HUES64 (cell line): Measurements from ENCODE around the gene CLINT1. TPM values are rescaled to one million over a fixed set of nuclear protein-coding genes. Genes with fewer than 3 reads are reported as not detected.

Source experiments
- H3K27ac ChIP-seq: 2 replicates; pipeline ENCODE4 v1.7.0; 2013; ENCODE audit warnings: low read depth, low read length, inconsistent platforms
- H3K27me3 ChIP-seq: 2 replicates; pipeline ENCODE4 v1.6.1; 2013; ENCODE audit warnings: mild to moderate bottlenecking, low read length; ENCODE audit not compliant: insufficient read depth
- H3K36me3 ChIP-seq: 2 replicates; pipeline ENCODE4 v1.6.1; 2013; ENCODE audit warnings: mild to moderate bottlenecking, low read length; ENCODE audit not compliant: insufficient read depth
- H3K4me1 ChIP-seq: 2 replicates; pipeline ENCODE4 v1.6.1; 2013; ENCODE audit warnings: mild to moderate bottlenecking, low read length, moderate library complexity; ENCODE audit not compliant: insufficient read depth
- H3K4me3 ChIP-seq: 2 replicates; pipeline ENCODE4 v1.5.1; 2013; ENCODE audit warnings: mild to moderate bottlenecking, low read length, moderate library complexity
- H3K9ac ChIP-seq: 2 replicates; pipeline ENCODE4 v1.6.1; 2013; ENCODE audit warnings: mild to moderate bottlenecking, low read depth, low read length
- H3K9me3 ChIP-seq: 2 replicates; pipeline ENCODE4 v1.6.1; 2013; ENCODE audit warnings: low read depth, low read length; ENCODE audit not compliant: insufficient read depth
- WGBS: fragments of 150-250, 120-280 bp; methylation state at CpG from one replicate; pipeline ENCODE4 v1.1.7; 2013; ENCODE audit warnings: missing lambda C conversion rate; 5-methylcytosine and 5-hydroxymethylcytosine counted together
- polyA plus RNA-seq, 2 experiments: library from polyadenylated mRNA; stranded (reverse); fragments of 50-300 nt; gene quantifications; one replicate each; pipeline ENCODE4 v1.2.3, GENCODE V29; 2013

Gene CLINT1
- polyA plus RNA-seq (2013, experiment 1 of 2): 66.5 TPM
- polyA plus RNA-seq (2013, experiment 2 of 2): 61.8 TPM

- peak within 1 kb of the TSS; percentile 93 for H3K9ac ChIP-seq
- WGBS: under 1% methylated on average over 59 of the region's 59 CpGs
- H3K4me1 ChIP-seq: peaks cover 27% of the 10 kb centered on the region
Observed at GRCh38 chr5:157858527-157859226, at the start of gene CLINT1. Gene CLINT1 (minus strand): TSS chr5:157859145. CDS start chr5:157858970, 175 bp downstream.

DNA sequence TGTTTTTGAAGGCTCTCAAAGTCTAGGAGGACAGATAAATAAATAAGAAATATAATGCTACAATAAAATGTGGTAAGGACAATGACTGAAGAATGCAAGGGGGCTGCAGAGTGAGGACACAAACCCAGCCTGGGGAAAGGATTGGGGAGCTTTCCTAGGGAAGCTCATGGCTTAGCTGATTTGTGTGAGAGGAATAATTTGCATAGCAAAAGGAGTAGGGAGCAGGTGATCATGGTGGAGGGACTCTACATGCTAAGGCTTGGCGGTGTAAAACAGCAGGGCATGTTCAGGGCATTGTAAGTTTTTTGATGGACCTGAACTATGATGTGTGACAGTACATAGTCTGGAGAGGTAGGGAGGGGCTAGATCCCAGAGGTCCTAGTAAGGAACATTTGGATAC is 49.5 kb upstream of the CLINT1 start:
- H3K36me3 ChIP-seq: no peaks in the 10 kb centered on the region
- H3K4me1 ChIP-seq: peaks cover 16% of the 10 kb centered on the region
- H3K4me3 ChIP-seq: no peak overlapping the region
- WGBS: 52% methylated on average over 1 of the region's 1 CpG
- H3K9me3 ChIP-seq: no peaks in the 10 kb centered on the region
- H3K9ac ChIP-seq: no peak overlapping the region
- H3K27me3 ChIP-seq: no peaks in the 10 kb centered on the region
- H3K27ac ChIP-seq: no peak overlapping the region

More at GRCh38 chr5:157858527-157859226, at the start of gene CLINT1:
- H3K4me3 ChIP-seq: peak within 1 kb of the TSS; percentile 97
- peak within 1 kb of the TSS; percentile 79 for H3K27ac ChIP-seq
- no peaks in the 10 kb centered on the region for H3K9me3 ChIP-seq
- H3K27me3 ChIP-seq: no peaks in the 10 kb centered on the region
- H3K36me3 ChIP-seq: peaks cover 8% of the 10 kb centered on the region

DNA sequence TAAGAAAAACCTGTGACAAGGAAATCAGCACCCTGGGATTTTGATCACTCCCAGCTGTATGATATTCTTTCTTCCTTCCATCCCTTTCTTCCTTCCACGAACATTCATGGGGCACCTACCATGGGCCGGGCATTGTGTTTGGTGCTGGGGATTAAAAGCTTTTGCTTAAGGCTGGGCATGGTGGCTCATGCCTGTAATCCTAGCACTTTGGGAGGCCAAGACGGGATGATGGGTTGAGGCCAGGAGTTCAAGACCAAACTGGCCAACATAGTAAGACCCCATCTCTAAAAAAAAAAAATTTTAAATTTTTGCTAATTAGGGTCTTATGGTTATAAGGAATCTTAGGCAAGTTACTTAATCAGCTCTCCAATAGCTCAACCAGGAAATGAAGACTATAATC is 48.5 kb upstream of the CLINT1 start:
- Histone ChIP-seq H3K9me3 (no peaks in the 10 kb centered on the region), H3K27ac (no peak overlapping the region), H3K4me3 (no peak overlapping the region), H3K4me1 (peaks cover 7% of the 10 kb centered on the region), H3K9ac (no peak overlapping the region), H3K27me3 (no peaks in the 10 kb centered on the region), H3K36me3 (no peaks in the 10 kb centered on the region)
- WGBS: 100% methylated on average over 1 of the region's 3 CpGs

DNA sequence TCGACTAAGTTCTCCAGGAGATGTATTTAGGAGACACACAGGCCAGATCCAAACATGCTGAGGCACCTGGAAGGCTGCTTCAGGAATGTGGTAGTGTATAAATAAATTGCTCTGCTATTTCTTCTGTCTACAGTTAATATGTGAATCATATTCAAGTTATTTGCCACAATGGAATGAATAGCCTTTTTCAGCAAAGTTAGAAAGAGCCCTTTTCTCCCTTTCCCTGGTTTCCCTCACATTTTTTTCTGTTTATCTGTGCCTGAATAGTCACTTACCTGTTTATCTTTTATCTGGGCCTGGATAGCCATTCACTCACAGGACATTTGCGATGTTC is 44.1 kb upstream of the CLINT1 start:
- Histone ChIP-seq H3K27ac (no peak overlapping the region), H3K9ac (no peak overlapping the region), H3K4me1 (no peaks in the 10 kb centered on the region; the same call in 1 of the 2 replicates), H3K27me3 (no peaks in the 10 kb centered on the region), H3K4me3 (no peak overlapping the region), H3K9me3 (no peaks in the 10 kb centered on the region), H3K36me3 (no peaks in the 10 kb centered on the region)
- WGBS: 96% methylated on average over 2 of the region's 2 CpGs

- no peak overlapping the region for H3K9ac ChIP-seq
- H3K27me3 ChIP-seq: no peaks in the 10 kb centered on the region
- WGBS: 87% methylated on average over 9 of the region's 9 CpGs
- H3K4me1 ChIP-seq: no peaks in the 10 kb centered on the region; the same call in 1 of the 2 replicates
- H3K9me3 ChIP-seq: no peaks in the 10 kb centered on the region
- no peak overlapping the region for H3K4me3 ChIP-seq
- H3K36me3 ChIP-seq: no peaks in the 10 kb centered on the region
- H3K27ac ChIP-seq: no peak overlapping the region
Observed at GRCh38 chr5:157902449-157903116, 43.6 kb upstream of the CLINT1 start.

GRCh38 chr5:157900644-157901043 is 41.7 kb upstream of the CLINT1 start:
- no peak overlapping the region for H3K27ac ChIP-seq
- 60% methylated on average over 4 of the region's 4 CpGs for WGBS
- H3K4me3 ChIP-seq: no peak overlapping the region
- H3K9ac ChIP-seq: no peak overlapping the region
- no peaks in the 10 kb centered on the region; the same call in 1 of the 2 replicates for H3K4me1 ChIP-seq
- no peaks in the 10 kb centered on the region for H3K9me3 ChIP-seq
- H3K36me3 ChIP-seq: no peaks in the 10 kb centered on the region
- no peaks in the 10 kb centered on the region for H3K27me3 ChIP-seq

DNA sequence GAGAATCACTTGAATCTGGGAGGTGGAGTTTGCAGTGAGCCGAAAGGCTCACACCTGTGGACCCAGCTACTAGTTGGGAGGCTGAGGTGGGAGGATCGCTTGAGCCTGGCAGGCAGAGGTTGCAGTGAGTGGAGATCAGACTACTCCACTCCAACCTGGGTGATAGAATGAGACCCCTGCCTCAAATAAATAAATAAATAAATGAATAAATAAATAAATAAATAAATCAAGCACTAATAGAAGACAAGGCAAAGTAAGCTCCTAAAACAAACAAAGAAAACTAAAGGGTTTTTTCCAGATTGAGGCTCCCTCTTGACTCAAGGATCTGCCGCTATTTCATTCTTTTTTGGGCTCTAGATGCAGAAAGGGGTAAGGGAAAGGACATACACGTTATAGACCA is 34.7 kb upstream of the CLINT1 start:
- 97% methylated on average over 4 of the region's 4 CpGs for WGBS
- H3K27me3 ChIP-seq: no peaks in the 10 kb centered on the region
- H3K9me3 ChIP-seq: no peaks in the 10 kb centered on the region
- H3K4me3 ChIP-seq: no peak overlapping the region
- H3K9ac ChIP-seq: no peak overlapping the region
- H3K4me1 ChIP-seq: no peaks in the 10 kb centered on the region
- no peak overlapping the region for H3K27ac ChIP-seq
- no peaks in the 10 kb centered on the region for H3K36me3 ChIP-seq

DNA sequence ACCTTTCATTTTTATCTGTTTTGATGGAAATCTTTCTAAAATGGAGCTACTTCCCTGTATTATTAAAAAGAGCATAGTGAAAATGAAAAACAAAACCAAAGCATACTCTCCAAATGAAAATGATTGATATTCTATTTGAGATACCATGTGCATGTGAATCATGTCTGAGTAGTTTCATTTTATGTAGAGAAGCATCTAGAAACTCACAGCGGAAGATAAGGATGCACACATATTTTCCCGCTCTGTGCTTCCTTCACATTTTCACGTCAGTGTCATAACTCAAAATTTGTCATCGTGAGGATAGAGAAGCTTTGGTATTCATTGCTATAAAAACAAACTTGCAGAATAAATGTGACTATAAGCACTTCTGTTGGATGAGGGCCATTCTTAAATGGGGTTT is 34.0 kb upstream of the CLINT1 start:
- H3K27ac ChIP-seq: no peak overlapping the region
- no peaks in the 10 kb centered on the region for H3K36me3 ChIP-seq
- no peak overlapping the region for H3K4me3 ChIP-seq
- no peaks in the 10 kb centered on the region for H3K9me3 ChIP-seq
- H3K9ac ChIP-seq: no peak overlapping the region
- no peaks in the 10 kb centered on the region for H3K4me1 ChIP-seq
- WGBS: 85% methylated on average over 3 of the region's 4 CpGs
- H3K27me3 ChIP-seq: no peaks in the 10 kb centered on the region

GRCh38 chr5:157890836-157891597 is 32.1 kb upstream of the CLINT1 start:
- H3K9ac ChIP-seq: no peak overlapping the region
- no peak overlapping the region for H3K4me3 ChIP-seq
- no peaks in the 10 kb centered on the region for H3K4me1 ChIP-seq
- 94% methylated on average over 2 of the region's 2 CpGs for WGBS
- no peaks in the 10 kb centered on the region for H3K36me3 ChIP-seq
- 0 out of 2 replicates have a peak, but pooled peaks cover 10% of the 10 kb centered on the region for H3K9me3 ChIP-seq
- no peaks in the 10 kb centered on the region for H3K27me3 ChIP-seq
- H3K27ac ChIP-seq: no peak overlapping the region

- 0 out of 2 replicates have a peak, but pooled peaks cover 10% of the 10 kb centered on the region for H3K9me3 ChIP-seq
- 94% methylated on average over 1 of the region's 1 CpG for WGBS
- no peak overlapping the region for H3K27ac ChIP-seq
Observed at GRCh38 chr5:157888814-157889532, 30.0 kb upstream of the CLINT1 start.

More at GRCh38 chr5:157888814-157889532, 30.0 kb upstream of the CLINT1 start:
- Histone ChIP-seq H3K4me1 (no peaks in the 10 kb centered on the region), H3K4me3 (no peak overlapping the region), H3K27me3 (no peaks in the 10 kb centered on the region), H3K36me3 (no peaks in the 10 kb centered on the region), H3K9ac (no peak overlapping the region)
